Prostate gland (tissue), 2 donors: Measurements from ENCODE around the gene MESP2. TPM values are rescaled to one million over a fixed set of nuclear protein-coding genes. Genes with fewer than 3 reads are reported as not detected.

Experiments
- DNase-seq: peaks from one replicate; pipeline ENCODE4 v3.0.0-alpha.2; 2019; ENCODE audit warnings: low spot score
- H3K27ac ChIP-seq, 2 donors: fragments of 200-600 bp; sonication (generic); 2 replicates each; pipeline ENCODE4 v1.5.1; 2017 to 2019
- H3K27me3 ChIP-seq: fragments of 200-600 bp; sonication (generic); replicated peaks from 2 replicates; pipeline ENCODE4 v1.5.1; 2019; ENCODE audit not compliant: insufficient read depth
- H3K36me3 ChIP-seq, 2 donors: fragments of 200-600 bp; sonication (generic); 1 replicate in 1 of 2; 2 replicates in 1 of 2; pipeline versions ENCODE4 v1.5.1 to v1.8.1; 2017 to 2019
- H3K4me1 ChIP-seq: fragments of 200-600 bp; sonication (generic); replicated peaks from 2 replicates; pipeline ENCODE4 v1.5.1; 2019
- H3K4me3 ChIP-seq, 2 donors: fragments of 200-600 bp; sonication (generic); 2 replicates each; pipeline ENCODE4 v1.5.1; 2017 to 2019
- H3K9me3 ChIP-seq: fragments of 200-600 bp; sonication (generic); 2 replicates; pipeline ENCODE4 v1.5.1; 2017
- POLR2A ChIP-seq: fragments of 450-650 bp; IDR thresholded peaks from one replicate; pipeline ENCODE4 v1.6.1; 2016; ENCODE audit warnings: antibody characterized with exemption, mild to moderate bottlenecking
- POLR2AphosphoS5 ChIP-seq: sonication (generic); formaldehyde crosslinking; IDR thresholded peaks from one replicate; pipeline ENCODE4 v1.6.1; 2017; ENCODE audit warnings: antibody characterized with exemption
- WGBS: methylation state at CpG from one replicate; pipeline ENCODE4 v1.1.5; 2018; 5-methylcytosine and 5-hydroxymethylcytosine counted together
- intact Hi-C: fragments of 100-400 bp; cut with DNase I; formaldehyde crosslinking; loops from one replicate; pipeline ENCODE4 v1.14.2; 2022
- total RNA-seq, 2 donors: library from RNA; depleted of rRNA; stranded (reverse); fragments of >200 nt; gene quantifications; one replicate each; pipeline ENCODE4 v1.1.0, GENCODE V29; 2016
- TF ChIP-seq, protein P1 (sequence below), 4 experiments: fragments of 200-600 bp in 2 of 4; fragments of 450-650 bp in 2 of 4; sonication (generic) in 2 of 4; IDR thresholded peaks; 1 replicate in 3 of 4; 2 replicates in 1 of 4; pipeline ENCODE4 v1.5.1; 2016 to 2019; ENCODE audit warnings: antibody characterized with exemption in 4 of 4, mild to moderate bottlenecking in 2 of 4, moderate library complexity in 2 of 4

The MESP2 gene
- total RNA-seq, 2 donors from 2014 or later, result 1.4 TPM; not detected in 1

DNA sequence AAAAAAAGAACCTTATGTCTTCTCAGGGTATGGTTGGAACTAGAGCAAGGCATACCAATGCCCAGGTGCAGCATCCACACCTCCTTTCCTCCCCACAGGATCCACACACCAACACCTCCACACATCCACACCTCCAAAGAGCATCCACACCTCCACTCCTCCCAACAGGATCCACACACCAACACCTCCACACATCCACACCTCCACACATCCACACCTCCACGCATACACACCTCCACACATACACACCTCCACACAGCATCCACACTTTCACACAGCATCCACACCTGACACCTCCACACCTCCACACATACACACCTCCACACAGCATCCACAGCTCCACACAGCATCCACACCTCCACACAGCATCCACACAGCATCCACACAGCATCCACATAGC, 30.4 kb upstream of the MESP2 start:
- Histone ChIP-seq H3K4me3 (no peak overlapping the region), H3K27ac (peak overlapping the region; percentile 92 to 94), H3K9me3 (no peaks in the 10 kb centered on the region), H3K4me1 (peaks cover 14% of the 10 kb centered on the region), H3K27me3 (no peaks in the 10 kb centered on the region), H3K36me3 (no peaks in the 10 kb centered on the region)
- TF ChIP-seq POLR2A, result no peak
- TF ChIP-seq, protein P1, sequence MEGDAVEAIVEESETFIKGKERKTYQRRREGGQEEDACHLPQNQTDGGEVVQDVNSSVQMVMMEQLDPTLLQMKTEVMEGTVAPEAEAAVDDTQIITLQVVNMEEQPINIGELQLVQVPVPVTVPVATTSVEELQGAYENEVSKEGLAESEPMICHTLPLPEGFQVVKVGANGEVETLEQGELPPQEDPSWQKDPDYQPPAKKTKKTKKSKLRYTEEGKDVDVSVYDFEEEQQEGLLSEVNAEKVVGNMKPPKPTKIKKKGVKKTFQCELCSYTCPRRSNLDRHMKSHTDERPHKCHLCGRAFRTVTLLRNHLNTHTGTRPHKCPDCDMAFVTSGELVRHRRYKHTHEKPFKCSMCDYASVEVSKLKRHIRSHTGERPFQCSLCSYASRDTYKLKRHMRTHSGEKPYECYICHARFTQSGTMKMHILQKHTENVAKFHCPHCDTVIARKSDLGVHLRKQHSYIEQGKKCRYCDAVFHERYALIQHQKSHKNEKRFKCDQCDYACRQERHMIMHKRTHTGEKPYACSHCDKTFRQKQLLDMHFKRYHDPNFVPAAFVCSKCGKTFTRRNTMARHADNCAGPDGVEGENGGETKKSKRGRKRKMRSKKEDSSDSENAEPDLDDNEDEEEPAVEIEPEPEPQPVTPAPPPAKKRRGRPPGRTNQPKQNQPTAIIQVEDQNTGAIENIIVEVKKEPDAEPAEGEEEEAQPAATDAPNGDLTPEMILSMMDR (IDR thresholded peaks at IDR 0.05), result no peak
- no peak for TF ChIP-seq POLR2AphosphoS5
- intact Hi-C loops, result loop anchor here (10.0 kb wide), 1 partner anchor 101 kb away; no protein-coding TSS in a partner anchor
- no peak for DNase-seq
- 93% methylated on average over 1 of the region's 1 CpG for WGBS

DNA sequence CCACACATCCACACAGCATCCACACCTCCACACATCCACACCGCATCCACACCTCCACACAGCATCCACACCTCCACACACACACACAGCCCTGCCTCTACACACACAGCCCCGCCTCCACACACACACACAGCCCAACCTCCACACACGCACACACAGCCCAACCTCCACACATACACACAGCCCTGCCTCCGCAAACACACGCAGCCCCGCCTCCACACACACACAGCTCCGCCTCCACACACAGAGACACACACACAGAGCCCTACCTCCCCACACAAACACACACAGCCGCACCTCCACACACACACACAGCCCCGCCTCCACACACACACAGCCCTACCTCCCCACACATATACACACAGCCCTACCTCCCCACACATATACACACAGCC, 29.7 kb upstream of the MESP2 start:
- Histone ChIP-seq H3K4me3 (no peak overlapping the region), H3K36me3 (no peaks in the 10 kb centered on the region), H3K9me3 (no peaks in the 10 kb centered on the region), H3K27ac (peak overlapping the region; percentile 92 to 94), H3K4me1 (peaks cover 16% of the 10 kb centered on the region), H3K27me3 (no peaks in the 10 kb centered on the region)
- no peak for DNase-seq
- 50% methylated on average over 9 of the region's 9 CpGs for WGBS
- intact Hi-C loops, result loop anchor here (10.0 kb wide), 1 partner anchor 102 kb away; no protein-coding TSS in a partner anchor
- TF ChIP-seq POLR2AphosphoS5, result no peak
- TF ChIP-seq, protein P1 (IDR thresholded peaks at IDR 0.05), result no peak
- no peak for TF ChIP-seq POLR2A

DNA sequence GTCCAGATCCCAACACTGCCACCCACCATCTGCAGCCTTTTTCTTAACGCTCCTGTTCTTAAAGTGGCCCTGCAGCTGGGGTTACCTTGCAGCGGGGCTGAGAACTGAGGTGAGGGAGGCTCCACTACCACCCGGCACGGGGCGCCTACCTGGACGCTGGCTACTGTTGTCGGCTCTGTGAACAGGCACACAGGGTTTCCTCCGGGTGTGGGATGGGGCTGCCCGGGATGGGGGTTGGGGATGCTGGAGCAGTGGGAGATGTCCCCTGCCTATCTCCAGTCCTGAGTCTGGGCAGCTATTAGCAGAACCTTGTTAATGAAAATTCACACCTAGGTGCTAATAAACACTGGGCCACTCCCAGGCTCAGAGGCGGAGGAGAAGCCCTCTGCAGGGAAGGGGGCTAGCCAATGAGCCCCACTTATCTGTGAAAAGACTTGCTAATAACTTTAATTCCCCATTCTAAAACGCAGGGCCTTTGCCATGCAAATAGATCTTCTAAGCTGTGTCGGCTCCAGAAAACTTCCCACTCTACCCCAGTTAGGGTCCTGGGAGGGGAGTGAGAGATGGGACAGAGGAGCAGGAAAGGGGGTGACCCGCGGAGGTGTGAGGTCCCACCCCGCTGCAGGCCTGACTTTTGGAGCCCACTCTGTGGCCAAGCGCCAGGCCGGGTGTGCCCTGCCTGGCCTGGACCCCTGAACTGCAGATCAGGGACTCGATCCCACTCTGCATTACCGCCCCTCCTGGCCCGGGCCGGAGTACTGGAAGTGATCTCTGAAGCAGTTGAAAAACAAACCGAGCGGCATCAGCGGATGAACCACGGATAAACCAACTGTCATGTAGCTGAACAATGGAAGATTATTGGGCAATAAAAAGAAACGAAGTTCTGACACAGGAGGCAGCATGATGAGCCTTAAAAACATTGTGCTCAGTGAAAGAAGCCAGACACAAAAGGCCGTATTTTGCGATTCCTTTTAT, 28.1 kb upstream of the MESP2 start:
- no peaks in the 10 kb centered on the region for H3K9me3 ChIP-seq
- intact Hi-C loops, result loop anchor here (10.0 kb wide), 1 partner anchor 103 kb away; no protein-coding TSS in a partner anchor
- H3K4me1 ChIP-seq, result peaks cover 19% of the 10 kb centered on the region
- peak overlapping the region; percentile 92 to 94 for H3K27ac ChIP-seq
- no peaks in the 10 kb centered on the region for H3K36me3 ChIP-seq
- TF ChIP-seq POLR2A (no peak), POLR2AphosphoS5 (peak; percentile 12)
- TF ChIP-seq, protein P1 (IDR thresholded peaks at IDR 0.05), result no peak
- 59% methylated on average over 28 of the region's 28 CpGs for WGBS
- no peak for DNase-seq
- H3K27me3 ChIP-seq, result no peaks in the 10 kb centered on the region
- peak overlapping the region in 1 of 2 donors; percentile 19 for H3K4me3 ChIP-seq

DNA sequence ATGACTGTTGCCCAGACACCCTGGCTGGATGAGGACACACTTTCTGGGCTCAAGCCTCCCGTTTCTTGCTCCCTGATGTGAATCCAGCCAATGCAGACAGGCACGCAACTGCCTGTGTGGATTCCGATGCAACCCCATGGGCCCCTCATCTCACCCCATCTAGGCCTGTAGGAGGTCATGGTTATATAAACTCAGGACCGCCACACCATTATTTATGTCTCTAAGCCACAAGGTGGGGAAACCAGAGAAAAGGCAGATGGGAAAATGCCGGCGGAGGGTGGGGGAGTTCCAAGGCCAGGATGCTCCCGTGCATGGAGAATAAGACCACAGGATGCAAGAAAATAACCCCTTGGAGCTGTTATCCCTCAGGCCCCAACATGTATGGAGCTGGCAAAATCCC, 27.1 kb upstream of the MESP2 start:
- intact Hi-C loops, result loop anchor here (10.0 kb wide), 1 partner anchor 104 kb away; no protein-coding TSS in a partner anchor
- Histone ChIP-seq H3K36me3 (no peaks in the 10 kb centered on the region), H3K4me3 (peak overlapping the region in 1 of 2 donors; percentile 64), H3K4me1 (peaks cover 25% of the 10 kb centered on the region), H3K27me3 (no peaks in the 10 kb centered on the region), H3K27ac (peak overlapping the region; percentile 92 to 94), H3K9me3 (no peaks in the 10 kb centered on the region)
- TF ChIP-seq POLR2AphosphoS5, result no peak
- TF ChIP-seq, protein P1 (IDR thresholded peaks at IDR 0.05), result no peak
- no peak for TF ChIP-seq POLR2A
- 88% methylated on average over 7 of the region's 7 CpGs for WGBS
- no peak for DNase-seq
